NK-92 (cell line): ENCODE results near the gene PHF23.
"Not testable (repeated sequence)": the region's sequence is repeated elsewhere in the genome, so short reads cannot be mapped to it uniquely, and the experiment has no call there.

Source experiments
- DNase-seq: peaks from one replicate; lab custom pipeline; 2025; ENCODE audit not compliant: unreplicated experiment; lab: John Stamatoyannopoulos, UW

Gene PHF23

DNA sequence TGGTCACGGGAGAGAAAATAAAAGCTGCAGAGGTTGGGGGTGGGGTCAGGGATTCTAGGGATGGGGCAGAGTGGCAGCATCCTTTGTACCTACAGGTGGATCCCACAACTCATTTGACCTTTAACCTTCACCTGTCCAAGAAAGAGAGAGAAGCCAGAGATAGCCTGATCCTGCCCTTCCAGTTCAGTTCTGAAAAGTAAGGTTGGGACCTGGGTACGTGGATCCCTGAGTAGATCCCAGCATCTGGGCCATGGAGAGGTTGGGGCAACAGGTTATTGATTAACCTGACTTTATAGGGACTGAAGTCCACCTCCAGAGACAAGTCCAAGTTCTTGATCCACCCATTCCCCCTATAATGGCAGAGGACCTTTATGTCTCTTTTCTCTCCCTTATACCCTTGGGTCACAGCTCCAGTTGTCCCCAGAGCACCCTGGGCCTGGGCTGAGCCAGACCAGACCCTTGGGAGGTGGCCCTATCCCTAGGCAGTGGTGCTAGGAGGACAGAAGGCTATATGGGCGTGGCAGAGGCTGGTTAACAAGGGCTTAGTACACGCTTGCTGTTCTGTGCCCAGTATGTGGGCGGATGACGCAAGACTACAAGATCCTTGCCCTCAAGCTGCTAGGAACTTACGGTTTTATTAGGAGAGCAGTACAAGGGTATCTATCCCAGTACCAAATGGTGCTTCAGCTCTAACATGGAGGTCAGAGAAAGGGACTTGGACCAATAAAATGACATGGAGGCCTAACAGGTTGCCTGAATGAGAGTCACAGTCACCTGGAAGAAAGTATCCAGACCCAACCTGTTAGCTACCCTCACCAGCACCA, 19.7 kb upstream of the PHF23 start:
- DNase-seq, result no peak

DNA sequence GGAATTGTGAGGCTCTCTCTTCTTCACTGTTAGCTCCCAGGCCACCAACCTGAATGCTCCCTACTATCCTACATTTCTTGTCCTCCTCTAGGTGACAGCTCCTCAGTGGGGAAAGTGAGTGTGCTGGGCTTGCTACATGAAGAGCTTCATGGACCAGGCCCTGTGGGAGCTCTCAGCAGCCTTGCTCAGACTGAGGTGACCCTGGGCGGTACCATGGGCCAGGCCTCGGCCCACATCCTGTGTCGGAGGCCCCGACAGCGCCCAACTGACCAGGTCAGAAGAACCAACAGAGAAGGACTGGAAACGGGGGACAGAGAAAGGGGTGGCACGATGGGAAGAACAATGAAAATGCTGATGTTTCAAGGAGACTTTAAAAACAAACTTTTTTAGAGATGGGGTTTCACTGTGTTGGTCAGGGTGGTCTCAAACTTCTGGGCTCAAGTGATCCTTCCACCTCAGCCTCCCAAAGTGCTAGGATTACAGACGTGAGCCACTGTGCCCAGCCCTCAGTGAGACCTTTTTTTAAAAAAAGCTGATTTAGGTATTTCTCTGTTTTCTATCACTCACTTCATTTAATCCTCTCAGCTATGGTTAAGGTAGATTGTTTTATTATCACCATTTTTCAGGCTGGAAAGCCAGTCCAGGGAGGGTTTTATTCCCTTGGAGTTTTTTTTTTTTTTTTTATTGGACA, 17.7 kb upstream of the PHF23 start:
- no peak for DNase-seq

DNA sequence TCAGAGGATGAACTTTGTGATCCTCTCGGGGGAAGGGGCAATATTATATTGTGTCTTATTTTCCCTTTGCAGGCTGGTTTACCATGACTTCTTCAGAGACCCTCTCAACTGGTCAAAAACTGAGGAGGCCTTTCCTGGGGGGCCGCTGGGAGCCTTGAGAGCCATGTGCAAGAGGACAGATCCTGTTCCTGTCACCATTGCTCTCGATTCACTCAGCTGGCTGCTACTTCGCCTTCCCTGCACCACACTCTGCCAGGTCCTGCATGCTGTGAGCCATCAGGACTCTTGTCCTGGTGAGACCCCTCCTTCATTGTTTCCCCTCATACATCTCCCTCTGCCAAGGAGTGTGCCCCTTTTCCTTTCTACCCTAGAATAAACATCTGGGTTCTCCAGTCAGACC, 15.3 kb upstream of the PHF23 start:
- DNase-seq, result no peak

DNA sequence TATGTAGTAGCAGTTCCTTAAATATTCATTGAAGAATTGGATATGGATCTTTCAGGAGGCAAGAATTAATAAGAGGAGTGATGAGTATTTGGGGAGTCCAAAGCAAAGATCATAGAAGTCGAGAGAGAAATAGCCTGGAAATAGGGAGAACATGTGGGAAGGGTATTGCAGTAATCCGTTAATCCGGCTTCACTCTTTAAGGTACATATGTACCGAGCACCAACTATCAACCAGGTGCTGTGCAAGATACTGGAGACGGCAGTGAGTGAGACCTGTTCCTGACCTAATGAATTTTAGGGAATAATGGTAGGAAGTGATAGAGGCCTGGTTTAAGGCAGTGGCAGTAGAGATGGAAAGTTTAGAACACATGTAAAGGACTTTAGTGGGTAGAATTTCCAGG, 13.8 kb upstream of the PHF23 start:
- no peak for DNase-seq

DNA sequence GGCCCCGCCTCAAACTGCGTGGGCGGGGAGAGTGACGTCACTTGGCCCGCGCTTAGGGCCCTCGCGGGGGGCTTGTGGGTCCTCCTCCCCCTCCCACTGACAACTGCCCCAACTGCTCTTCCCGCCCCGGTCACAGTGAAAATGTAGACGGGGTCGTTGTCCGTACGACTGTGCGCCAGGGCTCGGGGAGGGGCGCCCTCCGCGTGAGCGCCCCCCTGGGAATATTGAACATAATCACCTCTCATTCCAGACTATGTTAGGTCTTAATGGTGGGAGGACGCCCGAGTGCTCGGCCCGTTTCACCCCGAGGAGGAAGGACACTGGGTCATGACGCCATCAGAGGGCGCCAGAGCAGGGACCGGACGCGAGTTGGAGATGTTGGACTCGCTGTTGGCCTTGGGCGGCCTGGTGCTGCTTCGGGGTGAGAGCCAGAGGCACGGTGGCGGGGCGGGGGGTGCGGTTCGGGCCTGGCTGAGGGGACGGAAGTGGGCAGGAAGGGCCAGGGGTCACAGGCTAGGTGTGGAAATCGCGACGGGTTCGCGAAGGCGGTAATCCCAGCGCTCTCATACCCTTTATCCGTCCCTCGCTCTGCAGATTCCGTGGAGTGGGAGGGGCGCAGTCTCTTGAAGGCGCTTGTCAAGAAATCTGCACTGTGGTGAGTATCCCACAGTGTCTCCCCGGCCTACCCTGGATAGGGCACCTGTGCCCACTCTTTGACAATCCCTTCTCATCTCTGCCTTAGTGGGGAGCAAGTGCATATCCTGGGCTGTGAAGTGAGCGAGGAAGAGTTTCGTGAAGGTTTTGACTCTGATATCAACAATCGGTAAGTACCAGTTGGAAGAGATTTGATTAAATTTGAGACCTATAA, 13.2 kb upstream of the PHF23 start, which contains the start of gene ELP5:
TSS of gene ELP5 (plus strand) at position 40 of the 868 bp plus-strand sequence. CDS start at position 376, 336 bp downstream.
- peak; percentile 7 for DNase-seq

DNA sequence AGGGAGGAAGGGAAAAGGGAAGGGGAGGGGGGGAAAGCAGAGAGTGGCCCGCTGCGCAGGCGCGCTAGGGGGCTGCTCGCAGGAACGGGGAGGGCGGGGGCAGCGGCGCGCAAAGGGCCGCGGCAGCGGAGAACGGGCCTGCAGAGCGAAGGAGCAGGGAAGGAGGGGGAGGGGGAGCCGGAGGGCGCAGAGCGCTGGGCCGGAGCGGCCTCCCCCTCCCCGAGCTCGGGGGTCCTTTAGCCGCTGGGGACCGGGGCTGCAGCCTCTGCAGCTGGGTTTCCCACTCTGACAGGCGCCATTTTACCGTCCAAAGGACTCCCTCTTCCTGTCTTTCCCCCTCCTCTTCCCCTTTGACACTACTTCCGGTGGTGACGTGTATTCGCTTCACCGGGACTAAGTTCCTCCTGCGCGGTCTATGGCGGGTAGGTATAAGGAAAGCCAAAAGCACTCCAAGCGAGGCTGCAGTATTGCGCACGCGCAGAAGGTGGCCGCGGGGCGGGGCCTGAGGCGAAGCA, 12.5 kb upstream of the PHF23 start, which contains the start of gene CTDNEP1:
TSS of gene CTDNEP1 (minus strand) at position 74 of the 515 bp plus-strand sequence. CDS start 438 bp downstream, outside the sequence.
- DNase-seq, result peak; percentile 84

DNA sequence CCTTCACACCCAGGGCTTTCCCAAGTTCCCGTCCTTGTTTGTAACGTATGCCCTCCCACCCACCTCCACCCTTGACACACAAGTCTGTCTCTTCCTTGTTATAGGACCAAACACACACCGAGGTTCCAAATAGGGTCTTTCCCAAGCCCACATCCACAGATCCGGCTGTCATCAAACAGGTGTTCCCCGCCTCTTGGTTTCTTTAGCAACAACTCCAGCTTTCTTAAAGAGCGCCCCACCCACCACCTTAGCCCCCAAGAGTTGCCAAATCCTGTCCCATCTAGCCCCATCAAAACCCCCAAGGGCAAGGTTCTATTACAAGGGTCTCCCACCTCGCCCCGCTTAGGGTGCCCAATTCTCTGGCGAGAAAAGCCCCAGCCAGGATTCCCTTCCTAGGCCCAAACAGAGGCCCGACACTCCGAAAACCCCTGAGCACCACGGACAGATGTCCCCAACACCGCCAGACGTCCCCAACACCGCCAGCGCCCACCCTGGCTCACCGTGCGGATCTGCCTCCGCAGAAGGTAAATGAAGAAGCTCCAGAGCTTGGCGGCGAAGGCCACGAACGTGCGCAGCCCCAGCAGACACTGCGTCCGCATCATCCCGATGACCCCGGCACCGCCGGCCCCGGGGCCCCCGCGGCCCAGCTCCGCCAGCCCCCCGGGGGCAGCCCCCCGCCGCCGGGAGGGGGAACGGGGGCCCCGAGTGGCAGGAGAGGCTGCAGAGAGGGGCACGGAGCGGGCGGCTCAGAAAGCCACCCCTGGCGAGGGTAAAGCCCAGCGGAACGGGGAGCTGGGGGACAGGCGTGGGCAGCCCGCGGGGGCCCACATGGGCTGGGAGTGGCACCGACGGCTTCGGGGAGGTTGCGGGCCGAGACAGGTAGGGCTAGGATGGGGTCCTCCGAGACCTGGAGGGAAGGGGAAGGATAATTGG, 11.7 kb upstream of the PHF23 start:
- no peak for DNase-seq

DNA sequence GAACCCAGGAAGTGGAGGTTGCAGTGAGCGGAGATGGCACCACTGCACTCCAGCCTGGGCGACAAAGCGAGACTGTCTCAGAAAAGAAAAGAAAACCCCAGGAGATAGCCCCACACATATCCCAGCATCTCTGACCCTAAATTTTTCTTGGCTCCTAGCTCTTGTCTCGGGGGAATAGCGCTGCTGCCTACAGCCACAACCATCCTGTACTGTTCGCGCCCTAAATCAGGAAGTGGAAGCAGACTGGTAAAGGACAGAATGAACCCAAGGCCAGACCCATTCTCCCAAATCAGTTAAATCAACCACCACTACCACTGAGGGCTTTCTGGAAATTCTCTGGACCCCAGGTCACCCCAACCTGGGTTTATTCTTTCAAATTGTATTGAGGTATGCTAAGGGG, 10.6 kb upstream of the PHF23 start:
- DNase-seq, result no peak

DNA sequence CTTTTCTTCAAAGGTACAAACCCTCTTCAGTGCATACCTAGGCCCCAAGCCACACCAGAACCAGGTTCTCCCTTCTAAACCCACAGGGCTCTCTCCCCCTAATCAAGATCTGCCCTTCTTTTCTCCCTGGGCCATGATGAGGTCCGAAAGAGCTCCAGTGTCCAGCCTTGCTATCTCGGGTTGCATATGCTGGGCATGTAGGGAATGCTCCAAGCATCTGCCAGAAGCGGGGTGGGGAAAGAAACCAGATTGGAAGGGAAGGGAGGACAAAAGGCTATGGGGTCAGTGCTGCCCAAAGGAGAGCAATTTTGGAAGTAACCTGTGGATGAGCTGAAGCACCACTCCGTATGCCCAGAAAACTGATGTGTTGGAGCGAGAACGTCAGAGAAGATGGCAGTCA, 10.0 kb upstream of the PHF23 start:
- DNase-seq, result no peak

DNA sequence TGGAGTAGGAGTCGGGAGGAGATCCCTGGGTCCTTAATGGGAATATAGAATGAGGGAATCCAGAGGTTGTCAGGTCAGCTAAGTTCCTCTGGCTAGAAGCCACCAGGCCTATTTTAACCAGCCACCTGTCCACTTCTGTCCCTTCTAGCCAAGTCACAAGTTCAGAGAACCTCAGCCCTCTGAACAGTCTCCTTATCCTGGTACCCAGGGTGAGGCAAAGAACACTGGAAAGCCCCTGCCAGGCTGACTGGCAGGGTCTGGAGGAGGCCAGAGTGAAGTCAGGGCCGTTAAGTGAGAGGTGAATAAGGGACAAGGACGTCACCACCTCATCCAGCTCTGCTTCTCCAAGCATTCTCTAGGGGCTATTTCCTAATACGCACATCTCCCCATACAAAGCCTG, 9.5 kb upstream of the PHF23 start:
- no peak for DNase-seq

DNA sequence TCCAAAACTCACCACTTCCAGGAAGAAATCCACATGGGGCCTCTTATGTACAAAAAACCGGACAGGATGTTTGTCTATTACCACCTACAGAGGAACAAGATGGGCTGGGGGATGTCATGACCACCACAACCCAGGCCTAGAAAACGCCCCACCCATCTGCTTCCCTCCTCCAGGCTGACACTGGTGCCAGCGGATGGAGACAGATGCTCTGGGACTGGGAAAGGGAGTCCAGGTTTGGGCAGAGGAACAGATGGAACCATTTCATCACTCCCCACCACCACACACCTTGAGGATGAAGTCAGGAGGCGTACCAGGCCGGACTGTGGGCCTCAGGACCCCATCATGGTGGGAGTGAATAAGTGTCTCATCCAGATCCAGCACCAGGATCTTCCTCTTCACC, 7.5 kb upstream of the PHF23 start:
- no peak for DNase-seq

DNA sequence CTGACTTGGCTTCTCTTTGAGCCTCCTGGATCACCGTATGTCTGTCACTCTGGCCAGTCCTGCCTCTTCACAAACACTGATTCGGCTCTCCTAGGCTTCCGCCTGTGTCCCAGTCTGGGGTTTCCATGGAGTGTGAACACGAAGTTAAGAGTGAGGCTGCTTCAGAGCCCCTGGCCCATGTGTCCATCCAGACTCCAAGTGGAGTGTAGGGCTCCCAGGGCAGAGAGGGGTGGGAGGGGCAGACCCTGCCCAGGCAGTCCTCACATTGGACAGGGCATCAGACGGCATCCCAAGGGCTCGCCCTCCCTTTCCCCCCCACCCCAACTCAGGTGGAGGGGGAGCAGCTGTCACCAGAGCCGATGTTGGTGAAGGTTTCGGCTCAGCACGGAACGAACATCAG, 4.6 kb upstream of the PHF23 start:
- not testable (repeated sequence) for DNase-seq

DNA sequence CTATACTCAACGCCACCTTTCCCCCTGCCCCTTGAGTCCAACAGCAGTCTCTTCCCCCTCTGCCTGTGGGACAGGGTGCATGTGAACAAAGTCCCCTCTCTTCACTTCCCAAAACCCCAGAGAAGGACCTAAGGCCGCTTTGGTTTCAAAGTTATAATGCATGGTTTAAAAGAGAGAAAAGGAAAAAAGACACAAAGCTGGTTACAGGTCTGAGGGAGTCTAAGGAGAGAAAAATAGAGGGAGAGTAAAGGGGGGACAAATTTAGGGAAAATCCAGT, 4.1 kb upstream of the PHF23 start:
- DNase-seq, result no peak

DNA sequence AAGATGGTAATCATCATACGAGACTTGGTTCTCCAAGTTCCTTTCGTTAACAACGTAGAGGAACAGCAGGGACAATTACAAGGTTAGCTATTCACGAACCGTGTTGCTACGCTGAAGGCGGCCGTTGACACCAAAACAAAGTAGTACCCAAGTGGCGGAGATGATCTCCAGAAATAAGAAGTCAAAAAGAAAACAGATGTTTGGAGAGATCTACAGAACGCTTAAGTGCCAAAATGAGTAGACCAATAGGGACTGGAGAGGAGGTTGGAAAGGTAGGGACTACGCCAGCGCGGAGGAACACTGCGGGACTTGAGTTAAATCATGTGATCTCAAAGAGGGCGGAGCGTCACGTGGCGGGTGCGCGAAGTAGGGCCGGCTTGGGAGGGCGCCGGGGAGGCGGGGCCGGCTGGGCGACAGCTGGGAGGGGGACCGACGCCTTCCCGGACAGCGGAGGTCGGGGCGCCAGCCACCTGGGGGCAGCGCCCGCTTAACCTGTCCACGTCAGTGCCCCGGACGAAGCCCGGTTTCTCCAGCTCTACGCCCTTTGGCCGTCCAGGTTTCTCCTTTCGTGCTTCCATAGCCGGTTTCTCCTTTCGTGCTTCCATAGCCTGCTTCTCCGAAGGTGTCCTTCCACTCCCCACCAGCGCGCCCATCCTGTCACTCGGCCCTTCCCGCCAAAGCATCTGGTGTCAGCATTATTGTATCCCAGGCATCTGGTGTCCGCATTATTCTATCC, 3.6 kb upstream of the PHF23 start:
- peak; percentile 33 for DNase-seq

DNA sequence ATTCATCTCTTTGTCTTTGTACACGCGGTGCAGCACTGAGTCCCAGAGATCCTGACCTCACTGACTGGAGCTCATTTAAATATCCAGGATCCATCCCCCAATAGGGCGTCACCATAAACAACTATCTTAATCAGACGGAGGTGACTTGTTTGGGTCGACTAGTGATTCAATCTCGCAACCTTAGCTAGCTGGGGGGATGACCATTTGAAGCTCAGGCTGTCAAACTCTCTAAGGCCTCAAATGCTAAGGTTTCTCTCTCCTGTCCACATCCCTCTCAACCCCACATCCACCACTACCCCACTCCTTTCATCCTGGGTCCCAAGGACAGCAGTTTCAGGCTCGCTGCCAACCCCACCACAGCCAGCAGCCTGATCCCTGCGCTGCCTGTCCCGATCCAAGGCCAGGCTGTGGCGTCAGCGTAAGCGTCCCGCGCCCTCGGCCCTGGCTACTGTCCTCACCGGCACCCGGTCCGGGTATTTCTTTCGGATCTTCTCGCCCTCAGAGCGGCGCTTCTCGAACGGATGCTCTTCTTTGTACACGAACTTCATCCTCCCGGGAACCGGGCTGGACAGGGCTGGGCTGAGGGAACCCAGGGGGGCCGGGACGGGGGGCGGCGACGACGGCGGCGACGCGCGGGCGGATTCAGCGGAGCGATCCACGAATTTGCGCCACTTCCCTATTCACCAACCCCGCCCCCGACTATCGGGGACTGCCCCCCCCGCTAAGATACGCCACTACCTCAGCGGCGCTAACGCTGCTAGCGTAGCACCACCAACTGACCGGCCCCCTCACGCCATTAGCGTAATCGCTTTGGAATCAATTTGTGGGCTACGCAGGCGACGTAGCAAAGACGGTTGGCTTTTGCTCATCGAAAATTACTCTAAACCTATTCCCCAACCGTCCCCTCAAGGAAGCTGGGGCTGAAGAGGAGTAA, 2.8 kb upstream of the PHF23 start, which contains the start of gene GABARAP:
TSS of gene GABARAP (minus strand) at position 667 of the 934 bp plus-strand sequence. CDS start at position 548, 119 bp downstream.
- peak; percentile 16 for DNase-seq

DNA sequence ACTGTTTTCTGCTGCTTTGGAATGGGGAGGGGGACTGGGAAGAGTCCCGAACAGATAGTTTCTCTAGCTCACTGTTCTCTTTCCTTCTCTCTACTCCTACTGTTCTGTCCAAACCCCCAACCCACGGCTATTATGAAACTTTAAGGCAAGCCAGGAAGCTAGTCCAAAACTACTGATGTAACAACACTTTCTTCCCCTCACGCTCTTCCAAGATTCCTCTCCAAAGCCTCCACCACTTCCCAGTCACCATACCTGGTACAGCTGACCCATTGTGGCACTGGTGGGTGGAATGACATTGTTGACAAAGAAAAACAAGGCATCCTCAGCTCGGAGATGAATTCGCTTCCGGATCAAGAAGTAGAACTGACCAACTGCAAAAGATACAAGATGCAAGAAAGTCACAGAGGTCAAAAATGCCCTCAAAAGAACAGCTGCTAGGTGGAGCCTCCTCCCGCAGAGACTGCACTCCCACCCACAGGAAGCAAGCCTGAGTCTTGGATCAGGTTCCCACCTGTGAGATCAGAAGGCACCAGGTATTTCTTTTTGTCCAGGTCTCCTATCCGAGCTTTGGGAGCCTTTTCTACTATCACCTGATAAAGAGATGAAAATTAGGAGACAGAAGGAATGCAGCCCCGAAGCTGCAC, 2.0 kb upstream of the PHF23 start:
- DNase-seq, result no peak

DNA sequence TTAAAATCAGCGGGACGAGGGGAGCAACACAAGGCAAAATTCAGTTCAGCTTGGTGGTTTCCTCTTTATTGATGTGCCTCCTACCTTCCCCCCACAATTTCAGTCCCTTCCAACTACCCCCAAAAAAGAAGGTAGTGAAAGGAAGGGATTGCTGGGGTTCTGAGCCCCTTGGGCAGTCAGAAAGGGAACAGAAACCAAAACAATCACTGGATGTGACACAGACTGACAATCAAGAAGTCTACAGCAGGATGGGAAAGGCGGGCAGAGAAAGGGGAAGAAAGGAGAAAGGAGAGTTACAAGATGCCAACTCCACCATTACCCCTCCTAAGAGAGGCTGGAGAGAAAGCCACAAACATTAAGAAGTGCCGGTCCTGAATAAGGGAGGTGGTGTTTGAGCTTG, 1.1 kb upstream of the PHF23 start:
- no peak for DNase-seq
